Sigmoid colon (tissue), 7 donors: Measurements from ENCODE around the gene UBQLNL. TPM values are rescaled to one million over a fixed set of nuclear protein-coding genes. Genes with fewer than 3 reads are reported as not detected.

ENCODE experiments used
- DNase-seq: peaks from one replicate; pipeline ENCODE4 v3.0.0-alpha.2; 2019
- H3K27ac ChIP-seq, 4 donors: fragments of 200-600 bp; sonication (generic); one replicate each; pipeline ENCODE4 v1.5.1; 2016 to 2019; ENCODE audit warnings: mild to moderate bottlenecking in 1 of 4
- H3K27me3 ChIP-seq, 3 donors: fragments of 200-600 bp; sonication (generic); one replicate each; pipeline ENCODE4 v1.5.1; 2019; ENCODE audit warnings: mild to moderate bottlenecking in 1 of 3
- H3K36me3 ChIP-seq, 4 donors: fragments of 200-600 bp; sonication (generic); one replicate each; pipeline ENCODE4 v1.5.1; 2016 to 2019
- H3K4me1 ChIP-seq, 4 donors: fragments of 200-600 bp; sonication (generic); one replicate each; pipeline ENCODE4 v1.5.1; 2017 to 2019
- H3K4me3 ChIP-seq, 4 donors: fragments of 200-600 bp; sonication (generic); one replicate each; pipeline ENCODE4 v1.5.1; 2017 to 2019; ENCODE audit warnings: mild to moderate bottlenecking in 2 of 4, moderate library complexity in 1 of 4
- H3K9me3 ChIP-seq, 4 donors: fragments of 200-600 bp in 3 of 4; sonication (generic) in 3 of 4; one replicate each; pipeline versions ENCODE4 v1.5.1 to v1.6.1; 2013 to 2019
- CTCF ChIP-seq, 4 experiments: fragments of 450-650 bp in 3 of 4; fragments of 200-600 bp in 1 of 4; IDR thresholded peaks; one replicate each; pipeline ENCODE4 v1.5.1; 2016 to 2019; ENCODE audit warnings: antibody characterized with exemption in 4 of 4, mild to moderate bottlenecking in 3 of 4, moderate library complexity in 2 of 4
- EP300 ChIP-seq, 4 donors: sonication (generic); formaldehyde crosslinking; IDR thresholded peaks; one replicate each; pipeline ENCODE4 v1.6.1; 2017; ENCODE audit warnings: antibody characterized with exemption in 4 of 4
- POLR2A ChIP-seq, 2 donors: fragments of 450-650 bp; IDR thresholded peaks; one replicate each; pipeline ENCODE4 v1.6.1; 2016; ENCODE audit warnings: antibody characterized with exemption in 2 of 2, mild to moderate bottlenecking in 2 of 2, moderate library complexity in 2 of 2
- POLR2AphosphoS5 ChIP-seq, 4 donors: sonication (generic); formaldehyde crosslinking; IDR thresholded peaks; one replicate each; pipeline ENCODE4 v1.6.1; 2017; ENCODE audit warnings: antibody characterized with exemption in 4 of 4
- WGBS, 2 donors: extraction: QIAGEN DNeasy Blood & Tissue Kit; methylation state at CpG; one replicate each; pipeline ENCODE4 v1.1.7; 2013; 5-methylcytosine and 5-hydroxymethylcytosine counted together
- intact Hi-C: fragments of 100-400 bp; cut with DNase I; formaldehyde crosslinking; loops from one replicate; pipeline ENCODE4 v1.15.1; 2023
- polyA plus RNA-seq, 3 donors: library from polyadenylated mRNA; stranded (reverse); fragments of 200-250 nt; gene quantifications; one replicate each; pipeline ENCODE4 v1.2.3, GENCODE V29; 2013
- total RNA-seq, 4 donors: library from RNA; depleted of rRNA; stranded (reverse); fragments of >200 nt; gene quantifications; one replicate each; pipeline ENCODE4 v1.1.0, GENCODE V29; 2016
- donor health status: healthy with polysubstance abuse.
- donor health status: Bipolar disorder and iron deficiency.
- donor health status: healthy.

UBQLNL gene
- total and polyA plus RNA-seq, 7 donors, result 0.34 to 1.7 (median 0.54) TPM; not detected in 2

- intact Hi-C loops, result no loop called here
- Histone ChIP-seq H3K4me3 (no peak within 1 kb of the TSS), H3K9me3 (no peaks in the 10 kb centered on the region), H3K36me3 (no peaks in the 10 kb centered on the region), H3K27ac (no peak within 1 kb of the TSS), H3K27me3 (no peaks in the 10 kb centered on the region), H3K4me1 (no peaks in the 10 kb centered on the region)
- DNase-seq, result no peak
- WGBS, 2 donors, result 79 to 84% methylated on average over 4 of the region's 4 CpGs
- TF ChIP-seq POLR2AphosphoS5 (IDR thresholded peaks at IDR 0.05) (no peak), CTCF (IDR thresholded peaks at IDR 0.05) (no peak), EP300 (IDR thresholded peaks at IDR 0.05) (no peak), POLR2A (IDR thresholded peaks at IDR 0.05) (no peak)
These were observed 6.7 kb downstream of the UBQLNL start, which contains the start of gene UBQLN3 for GRCh38 chr11:5509803-5510202. TSS of gene UBQLN3 (minus strand) at chr11:5509957. CDS start at chr11:5509558, 399 bp downstream.

GRCh38 chr11:5508605-5509004 is 7.9 kb downstream of the UBQLNL start:
- no peaks in the 10 kb centered on the region for H3K9me3 ChIP-seq
- intact Hi-C loops, result no loop called here
- no peak for TF ChIP-seq POLR2AphosphoS5 (IDR thresholded peaks at IDR 0.05)
- TF ChIP-seq EP300 (IDR thresholded peaks at IDR 0.05), result no peak
- no peak for TF ChIP-seq CTCF (IDR thresholded peaks at IDR 0.05)
- TF ChIP-seq POLR2A (IDR thresholded peaks at IDR 0.05), result no peak
- H3K36me3 ChIP-seq, result no peaks in the 10 kb centered on the region
- no peaks in the 10 kb centered on the region for H3K27me3 ChIP-seq
- no peak overlapping the region for H3K4me3 ChIP-seq
- H3K4me1 ChIP-seq, result no peaks in the 10 kb centered on the region
- 90 to 95% methylated on average over 8 of the region's 8 CpGs for WGBS, 2 donors
- no peak for DNase-seq
- no peak overlapping the region for H3K27ac ChIP-seq

GRCh38 chr11:5507933-5508305 is 8.6 kb downstream of the UBQLNL start:
- TF ChIP-seq EP300 (IDR thresholded peaks at IDR 0.05) (no peak), POLR2AphosphoS5 (IDR thresholded peaks at IDR 0.05) (no peak), POLR2A (IDR thresholded peaks at IDR 0.05) (no peak), CTCF (IDR thresholded peaks at IDR 0.05) (no peak)
- Histone ChIP-seq H3K9me3 (no peaks in the 10 kb centered on the region), H3K4me1 (no peaks in the 10 kb centered on the region), H3K4me3 (no peak overlapping the region), H3K27ac (no peak overlapping the region), H3K36me3 (no peaks in the 10 kb centered on the region), H3K27me3 (no peaks in the 10 kb centered on the region)
- intact Hi-C loops, result no loop called here
- no peak for DNase-seq
- WGBS, 2 donors, result 80 to 88% methylated on average over 6 of the region's 6 CpGs

GRCh38 chr11:5507177-5507932 is 9.1 kb downstream of the UBQLNL start:
- intact Hi-C loops, result no loop called here
- WGBS, 2 donors, result 82 to 90% methylated on average over 9 of the region's 9 CpGs
- no peaks in the 10 kb centered on the region for H3K27me3 ChIP-seq
- no peaks in the 10 kb centered on the region for H3K36me3 ChIP-seq
- TF ChIP-seq POLR2AphosphoS5 (IDR thresholded peaks at IDR 0.05) (no peak), EP300 (IDR thresholded peaks at IDR 0.05) (no peak), CTCF (IDR thresholded peaks at IDR 0.05) (no peak), POLR2A (IDR thresholded peaks at IDR 0.05) (no peak)
- no peak overlapping the region for H3K27ac ChIP-seq
- no peaks in the 10 kb centered on the region for H3K9me3 ChIP-seq
- no peak overlapping the region for H3K4me3 ChIP-seq
- DNase-seq, result no peak
- no peaks in the 10 kb centered on the region for H3K4me1 ChIP-seq
